HCEC 1CT (cell line): ENCODE results near the gene SPRR2E.
"Not testable (repeated sequence)": the region's sequence is repeated elsewhere in the genome, so short reads cannot be mapped to it uniquely, and the experiment has no call there.

Source experiments
- DNase-seq: peaks from one replicate; pipeline ENCODE4 v3.0.0-alpha.2; 2017

Gene SPRR2E

GRCh38 chr1:153094426-153094825 is at the start of gene SPRR2E:
SPRR2E (minus strand) TSS chr1:153094526; CDS start chr1:153093751, 775 bp downstream.
- DNase-seq = no peak

GRCh38 chr1:153141377-153141776 is 47.1 kb upstream of the SPRR2E start:
- no peak for DNase-seq

DNA sequence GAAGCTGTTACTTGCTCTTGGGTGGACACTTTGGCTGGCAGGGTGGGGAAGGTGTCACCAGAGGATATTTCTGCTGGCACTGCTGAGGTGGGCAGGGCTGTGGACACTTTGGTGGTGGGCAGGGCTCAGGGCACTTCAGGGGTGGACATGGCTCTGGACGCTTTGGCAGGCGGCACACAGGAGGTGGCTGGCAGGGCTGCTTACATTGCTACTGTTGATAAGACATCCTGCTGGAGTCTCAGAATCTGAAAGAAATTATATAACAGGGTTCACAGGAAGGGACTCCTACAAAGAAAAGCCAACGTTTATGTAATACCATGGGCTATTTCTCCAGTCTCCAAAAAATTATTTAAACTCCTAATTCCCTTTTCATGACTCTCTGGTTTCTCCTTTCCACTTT is 46.2 kb upstream of the SPRR2E start:
- DNase-seq = no peak

GRCh38 chr1:153133743-153134142 is 39.4 kb upstream of the SPRR2E start:
- DNase-seq = no peak

GRCh38 chr1:153133267-153133666 is 38.9 kb upstream of the SPRR2E start:
- no peak for DNase-seq

DNA sequence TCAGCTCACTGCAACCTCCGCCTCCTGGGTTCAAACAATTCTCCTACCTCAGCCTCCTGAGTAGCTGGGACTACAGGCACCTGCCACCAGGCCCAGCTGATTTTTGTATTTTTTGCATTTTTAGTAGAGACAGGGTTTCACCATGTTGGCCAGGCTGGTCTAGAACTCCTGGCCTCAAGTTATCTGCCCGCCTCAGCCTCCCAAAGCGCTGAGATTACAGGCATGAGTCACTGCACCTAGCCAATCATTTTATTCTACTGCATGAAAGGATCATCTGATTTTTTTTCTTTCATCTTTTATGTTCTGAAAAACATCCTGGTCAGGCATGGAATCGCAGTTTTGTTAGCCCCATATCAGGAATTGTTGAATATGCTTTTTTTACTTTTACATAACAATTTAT is 34.4 kb upstream of the SPRR2E start:
- DNase-seq = not testable (repeated sequence)

GRCh38 chr1:153127296-153127695 is 33.0 kb upstream of the SPRR2E start:
- no peak for DNase-seq

GRCh38 chr1:153125536-153125935 is 31.2 kb upstream of the SPRR2E start:
- DNase-seq = no peak

GRCh38 chr1:153123793-153124192 is 29.5 kb upstream of the SPRR2E start:
- not testable (repeated sequence) for DNase-seq

GRCh38 chr1:153122831-153123421 is 28.6 kb upstream of the SPRR2E start:
- no peak for DNase-seq

DNA sequence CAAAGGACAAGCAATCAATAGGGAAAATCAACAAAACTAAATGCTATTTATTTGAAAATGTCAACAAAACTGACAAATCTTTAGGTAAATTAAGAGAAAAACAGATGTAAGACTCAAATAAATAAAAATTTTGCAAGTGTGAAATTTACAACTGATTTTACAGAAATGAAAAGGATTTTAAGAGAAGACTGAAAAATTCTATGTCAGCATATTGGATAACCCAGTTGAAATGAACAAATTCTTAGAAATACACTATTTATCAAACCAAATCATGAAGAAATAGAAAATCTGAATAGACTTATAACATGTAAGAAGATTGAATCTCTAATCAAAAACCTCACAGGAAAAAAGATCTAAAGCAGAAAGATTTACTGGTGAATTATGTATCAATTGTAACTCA is 26.6 kb upstream of the SPRR2E start:
- DNase-seq = no peak

GRCh38 chr1:153119491-153119971 is 25.2 kb upstream of the SPRR2E start:
- DNase-seq = no peak

DNA sequence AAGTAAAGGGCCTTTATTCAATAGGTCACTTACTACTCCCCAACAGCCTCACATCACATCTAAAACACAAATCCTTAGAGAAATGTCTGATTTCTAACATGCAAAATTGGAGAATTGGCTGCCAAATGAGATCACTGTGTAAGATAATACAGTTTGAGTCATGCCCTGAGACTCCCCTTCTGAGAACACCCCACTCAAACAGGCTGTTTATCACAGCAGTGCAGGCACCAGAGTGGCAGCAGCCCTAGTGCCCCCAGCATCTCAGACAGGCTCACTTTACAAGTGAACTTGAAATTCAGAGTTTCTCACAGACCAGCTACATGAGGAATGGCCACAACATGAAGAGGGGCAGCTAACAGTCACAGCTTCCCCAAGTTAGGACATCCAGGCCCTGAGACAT is 20.9 kb upstream of the SPRR2E start:
- DNase-seq = not testable (repeated sequence)

DNA sequence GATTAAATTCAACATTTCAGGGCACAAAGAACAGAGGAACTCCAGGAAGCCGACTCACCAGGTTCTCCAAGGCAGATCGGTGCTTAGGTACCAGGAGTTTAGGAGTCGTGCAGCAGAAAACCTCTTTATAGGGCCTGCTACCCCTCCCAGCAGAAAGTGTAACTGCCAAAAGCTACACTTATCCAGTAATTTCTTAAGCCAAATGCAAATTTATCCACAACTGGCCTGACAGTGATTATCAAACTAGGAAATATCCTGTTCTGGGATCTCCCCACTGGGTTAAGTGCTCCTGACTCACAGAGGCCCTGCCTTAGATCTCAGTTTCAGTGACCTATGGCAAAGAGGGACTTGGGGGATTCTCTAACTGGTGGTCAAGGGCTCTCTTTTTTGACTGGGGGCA is 19.1 kb upstream of the SPRR2E start, which contains the start of gene SPRR2F:
SPRR2F (minus strand) TSS at position 101 of the 400 bp plus-strand sequence. CDS start 783 bp downstream, outside the sequence.
- no peak for DNase-seq

DNA sequence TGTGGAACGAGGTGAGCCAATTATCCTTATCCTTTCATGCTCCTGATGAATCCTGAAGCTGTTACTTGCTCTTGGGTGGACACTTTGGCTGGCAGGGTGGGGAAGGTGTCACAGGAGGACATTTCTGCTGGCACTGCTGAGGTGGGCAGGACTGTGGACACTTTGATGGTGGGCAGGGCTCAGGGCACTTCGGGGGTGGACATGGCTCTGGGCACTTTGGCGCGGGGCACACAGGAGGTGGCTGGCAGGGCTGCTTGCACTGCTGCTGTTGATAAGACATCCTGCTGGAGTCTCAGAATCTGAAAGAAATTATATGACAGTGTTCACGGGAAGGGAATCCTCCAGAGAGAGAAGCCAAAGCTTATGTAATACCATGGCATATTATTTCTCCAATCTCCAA is 18.1 kb upstream of the SPRR2E start:
- not testable (repeated sequence) for DNase-seq

GRCh38 chr1:153100245-153100644 is 5.9 kb upstream of the SPRR2E start:
- DNase-seq = peak; percentile 51

DNA sequence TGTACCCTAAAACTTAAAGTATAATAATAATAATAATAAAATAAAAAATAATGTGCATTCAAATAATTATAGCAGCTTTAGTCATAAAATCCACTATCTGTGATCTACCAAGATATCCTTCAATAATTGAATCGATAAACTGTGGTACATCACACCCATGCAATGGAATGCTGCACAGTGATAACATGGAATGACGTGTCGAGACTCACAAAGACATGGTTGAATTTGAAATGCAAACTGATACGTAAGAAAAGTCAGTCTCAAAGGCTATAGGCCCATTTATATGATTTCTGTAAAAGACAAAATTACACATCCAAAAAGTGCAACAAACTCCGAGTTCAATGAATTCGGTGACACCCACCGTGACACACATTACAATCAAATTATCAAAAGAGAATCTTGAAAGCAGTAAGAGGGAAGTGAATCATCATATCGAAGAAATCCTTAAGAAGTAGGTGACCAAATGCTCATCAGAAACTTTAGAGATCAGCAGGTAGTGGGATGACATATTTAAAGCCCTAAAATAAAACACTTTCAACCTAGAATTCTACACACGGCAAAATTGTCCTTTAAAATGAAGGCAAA is 5.2 kb upstream of the SPRR2E start:
- no peak for DNase-seq

GRCh38 chr1:153095764-153096163 is 1.4 kb upstream of the SPRR2E start:
- no peak for DNase-seq

GRCh38 chr1:153087652-153088051 is 6.7 kb downstream of the SPRR2E start:
- DNase-seq = no peak

DNA sequence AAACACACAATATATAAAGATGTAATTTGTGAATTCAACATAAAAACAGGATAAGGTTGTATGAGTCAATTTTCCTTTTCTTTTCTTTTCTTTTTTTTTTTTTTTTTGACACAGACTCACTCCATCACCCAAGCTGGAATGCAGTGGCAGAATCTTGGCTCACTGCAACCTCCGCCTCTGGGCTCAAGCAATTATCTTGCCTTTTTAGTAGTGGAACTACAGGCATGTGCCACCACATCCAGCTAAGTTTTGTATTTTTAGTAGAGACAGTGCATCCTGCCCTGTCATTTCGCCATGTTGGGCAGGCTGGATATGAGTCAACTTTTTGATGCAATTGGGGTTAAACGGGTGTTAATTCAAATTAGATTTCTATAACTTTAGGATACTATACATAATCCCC is 12.6 kb downstream of the SPRR2E start:
- no peak for DNase-seq

- no peak for DNase-seq
Observed at GRCh38 chr1:153072806-153073726, 21.3 kb downstream of the SPRR2E start.

DNA sequence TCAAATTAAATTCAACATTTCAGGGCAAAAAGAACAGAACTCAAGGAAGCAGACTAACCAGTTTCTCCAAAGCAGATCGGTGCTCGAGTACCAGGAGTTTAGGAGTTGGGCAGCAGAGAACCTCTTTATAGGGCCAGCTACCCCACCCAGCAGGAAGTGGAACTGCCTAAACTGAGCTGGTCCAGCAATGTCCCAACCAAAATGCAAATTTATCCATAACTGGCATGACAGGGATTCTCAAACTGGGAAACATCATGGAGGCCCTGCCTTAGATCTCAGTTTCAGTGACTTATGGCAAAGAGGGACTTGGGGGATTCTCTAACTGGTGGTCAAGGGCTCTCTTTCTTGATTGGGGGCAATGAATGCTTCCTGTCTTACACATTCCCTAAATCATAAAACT is 22.8 kb downstream of the SPRR2E start, which contains the start of gene SPRR2B:
SPRR2B (minus strand) TSS at position 101 of the 400 bp plus-strand sequence. CDS start 772 bp downstream, outside the sequence.
- DNase-seq = no peak

GRCh38 chr1:153070243-153070642 is 24.1 kb downstream of the SPRR2E start:
- no peak for DNase-seq
